22Rv1 (cell line): ENCODE results near the gene RANGAP1.

Experiments
- H3K27ac ChIP-seq: fragments of 450-650 bp; 2 replicates; pipeline ENCODE4 v1.5.1; 2017
- CTCF ChIP-seq: fragments of 450-650 bp; IDR thresholded peaks from 2 replicates; pipeline ENCODE4 v1.5.1; 2017; ENCODE audit warnings: mild to moderate bottlenecking
- ZFX ChIP-seq: fragments of 450-650 bp; IDR thresholded peaks from 2 replicates; pipeline ENCODE4 v1.6.1; 2017; ENCODE audit warnings: antibody characterized with exemption, borderline replicate concordance

RANGAP1 gene

GRCh38 chr22:41324821-41325528 is 39.0 kb upstream of the RANGAP1 start:
- no peak overlapping the region for H3K27ac ChIP-seq
- no peak for TF ChIP-seq ZFX
- TF ChIP-seq CTCF: no peak

DNA sequence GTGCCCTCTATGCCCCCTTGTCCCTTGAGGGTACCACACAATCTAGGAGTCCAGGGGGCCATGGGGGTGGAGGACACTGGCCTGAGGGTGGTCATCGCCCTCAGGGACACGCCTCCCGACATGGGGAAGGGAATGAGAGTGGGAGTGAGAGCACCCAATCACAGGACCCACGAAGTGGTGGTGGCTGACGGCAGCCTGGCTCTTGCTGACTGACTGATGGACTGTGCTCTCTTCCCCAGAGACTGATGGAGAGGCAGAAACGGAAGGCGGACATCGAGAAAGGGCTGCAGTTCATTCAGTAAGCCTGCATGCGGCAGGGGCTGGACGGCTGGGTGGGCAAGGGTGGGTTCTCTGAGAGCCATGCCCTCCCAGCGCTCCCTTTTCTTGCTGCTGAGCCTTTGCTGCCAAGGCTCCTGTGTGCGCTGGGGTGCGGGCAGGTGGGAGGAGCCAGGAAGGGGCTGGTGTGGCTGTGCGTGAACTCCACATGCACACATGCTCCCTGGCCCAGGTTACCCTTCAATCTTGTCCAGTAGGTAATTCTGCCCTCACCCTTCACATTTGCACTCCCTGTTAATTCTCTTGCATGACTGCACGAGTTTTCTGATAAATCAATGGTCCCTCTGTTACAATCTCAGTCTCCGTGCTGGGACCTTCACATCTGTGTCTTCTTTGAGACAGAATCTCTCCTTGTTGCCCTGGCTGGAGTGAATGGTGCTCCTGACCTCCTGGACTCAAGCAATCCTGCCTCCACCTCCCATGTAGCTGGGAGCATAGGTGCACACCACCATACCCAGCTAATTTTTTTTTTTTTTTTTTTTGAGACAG is 34.6 kb upstream of the RANGAP1 start:
- TF ChIP-seq ZFX: no peak
- TF ChIP-seq CTCF: no peak
- H3K27ac ChIP-seq: no peak overlapping the region

- H3K27ac ChIP-seq: no peak overlapping the region
- no peak for TF ChIP-seq CTCF
- TF ChIP-seq ZFX: no peak
These were observed 29.6 kb upstream of the RANGAP1 start for GRCh38 chr22:41315586-41315985.

GRCh38 chr22:41314821-41315220 is 28.8 kb upstream of the RANGAP1 start:
- H3K27ac ChIP-seq: no peak overlapping the region
- TF ChIP-seq ZFX (no peak), CTCF (no peak)

DNA sequence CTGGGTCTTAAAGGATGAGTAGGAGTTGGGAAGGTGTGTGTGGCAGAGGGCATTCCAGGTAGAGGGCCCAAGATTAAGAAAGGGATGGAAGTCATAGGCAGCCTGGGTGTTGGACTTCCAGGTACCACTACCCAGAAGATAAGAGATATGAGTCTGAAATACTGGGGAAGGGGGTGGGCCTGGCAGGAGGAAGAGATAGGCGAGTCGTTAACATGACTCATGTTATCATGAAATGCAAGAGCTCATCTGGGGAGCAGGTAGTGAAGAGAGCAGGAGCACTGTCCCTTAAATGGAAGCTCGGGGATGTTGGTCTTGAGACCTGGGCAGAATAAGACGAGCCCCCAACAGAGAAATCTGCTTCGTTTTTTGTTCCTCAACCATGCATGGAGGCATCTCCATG is 25.5 kb upstream of the RANGAP1 start:
- TF ChIP-seq ZFX: no peak
- no peak for TF ChIP-seq CTCF

DNA sequence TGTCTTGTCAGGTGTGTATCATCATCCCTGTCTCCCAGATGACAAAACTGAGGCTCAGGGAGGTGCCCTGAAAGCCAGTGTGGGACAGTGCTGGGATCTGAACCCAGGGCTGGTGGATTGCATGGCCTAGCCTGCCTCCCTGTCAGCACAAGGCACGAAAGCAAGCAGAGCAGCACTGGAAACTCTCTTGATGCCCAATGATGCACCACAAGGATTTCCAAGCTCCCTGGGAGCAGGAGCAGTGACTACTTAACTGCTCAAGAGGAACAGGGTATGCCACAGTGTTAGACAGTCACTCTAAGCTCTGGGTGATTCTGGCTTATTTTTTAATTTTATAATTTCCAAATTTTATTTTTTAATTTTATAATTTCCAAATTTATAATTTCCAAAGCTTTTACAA is 24.3 kb upstream of the RANGAP1 start:
- no peak for TF ChIP-seq ZFX
- TF ChIP-seq CTCF: no peak
- no peak overlapping the region for H3K27ac ChIP-seq

More for the DNA sequence above, 25.5 kb upstream of the RANGAP1 start:
- H3K27ac ChIP-seq: no peak overlapping the region

GRCh38 chr22:41308544-41308947 is 22.6 kb upstream of the RANGAP1 start:
- H3K27ac ChIP-seq: no peak overlapping the region
- TF ChIP-seq CTCF (no peak), ZFX (no peak)
